DND-41 (cell line): ENCODE measurements around the gene HRG.

ENCODE experiments used
- ATAC-seq: fragments of 200-7000 bp; cut with Tn5 transposase; 3 replicates; pipeline ENCODE4 v1.9.1; 2021; ENCODE audit warnings: low read depth; ENCODE audit not compliant: insufficient read depth
- DNase-seq: peaks from one replicate; pipeline ENCODE4 v3.0.0-alpha.2; 2020
- H2AFZ ChIP-seq: 2 replicates; pipeline ENCODE4 v1.6.0; 2012; ENCODE audit warnings: low read depth, low read length
- H3K27ac ChIP-seq: 2 replicates; pipeline ENCODE4 v1.5.1; 2012; ENCODE audit warnings: low read length, inconsistent platforms
- H3K27me3 ChIP-seq: fragments of 200-600 bp; sonication (generic); 2 replicates; pipeline ENCODE4 v1.6.0; 2012; ENCODE audit warnings: low read length, mild to moderate bottlenecking, inconsistent platforms; ENCODE audit not compliant: insufficient read depth, poor library complexity
- H3K36me3 ChIP-seq: 2 replicates; pipeline ENCODE4 v1.5.1; 2012; ENCODE audit warnings: low read length, inconsistent platforms; ENCODE audit not compliant: insufficient read depth
- H3K4me1 ChIP-seq: 2 replicates; pipeline ENCODE4 v1.5.1; 2012; ENCODE audit warnings: mild to moderate bottlenecking, low read length; ENCODE audit not compliant: insufficient read depth
- H3K4me2 ChIP-seq: 2 replicates; pipeline ENCODE4 v1.6.0; 2012; ENCODE audit warnings: mild to moderate bottlenecking, moderate library complexity, low read length, inconsistent platforms; ENCODE audit not compliant: insufficient read depth
- H3K4me3 ChIP-seq, 2 experiments: fragments of 200-600 bp in 1 of 2; shearing (Covaris generic) in 1 of 2; 2 replicates each; pipeline ENCODE4 v1.5.1; 2012 to 2016; ENCODE audit warnings: inconsistent platforms in 2 of 2, low read length in 2 of 2, mild to moderate bottlenecking in 2 of 2, low read depth in 1 of 2, moderate library complexity in 1 of 2
- H3K79me2 ChIP-seq: 2 replicates; pipeline ENCODE4 v1.6.0; 2012; ENCODE audit warnings: low read length, inconsistent platforms; ENCODE audit not compliant: insufficient read depth
- H3K9ac ChIP-seq: 2 replicates; pipeline ENCODE4 v1.6.0; 2012; ENCODE audit warnings: low read depth, mild to moderate bottlenecking, inconsistent platforms, low read length, moderate library complexity
- H3K9me3 ChIP-seq: 2 replicates; pipeline ENCODE4 v1.5.1; 2012; ENCODE audit warnings: low read length, moderate library complexity, mild to moderate bottlenecking, inconsistent platforms; ENCODE audit not compliant: insufficient read depth, severe bottlenecking
- H4K20me1 ChIP-seq: 2 replicates; pipeline ENCODE4 v1.6.0; 2012; ENCODE audit warnings: low read length; ENCODE audit not compliant: insufficient read depth
- CTCF ChIP-seq: IDR thresholded peaks from 2 replicates; pipeline ENCODE4 v1.5.1; 2012; ENCODE audit warnings: borderline replicate concordance, low read length, moderate library complexity, mild to moderate bottlenecking; ENCODE audit not compliant: poor library complexity, severe bottlenecking; ENCODE audit errors: extremely low read depth
- EZH2 ChIP-seq: IDR thresholded peaks from 3 replicates; pipeline ENCODE4 v1.6.1; 2012; ENCODE audit warnings: borderline replicate concordance, low read depth, mild to moderate bottlenecking, moderate library complexity, low read length, inconsistent platforms; ENCODE audit not compliant: severe bottlenecking

HRG gene

DNA sequence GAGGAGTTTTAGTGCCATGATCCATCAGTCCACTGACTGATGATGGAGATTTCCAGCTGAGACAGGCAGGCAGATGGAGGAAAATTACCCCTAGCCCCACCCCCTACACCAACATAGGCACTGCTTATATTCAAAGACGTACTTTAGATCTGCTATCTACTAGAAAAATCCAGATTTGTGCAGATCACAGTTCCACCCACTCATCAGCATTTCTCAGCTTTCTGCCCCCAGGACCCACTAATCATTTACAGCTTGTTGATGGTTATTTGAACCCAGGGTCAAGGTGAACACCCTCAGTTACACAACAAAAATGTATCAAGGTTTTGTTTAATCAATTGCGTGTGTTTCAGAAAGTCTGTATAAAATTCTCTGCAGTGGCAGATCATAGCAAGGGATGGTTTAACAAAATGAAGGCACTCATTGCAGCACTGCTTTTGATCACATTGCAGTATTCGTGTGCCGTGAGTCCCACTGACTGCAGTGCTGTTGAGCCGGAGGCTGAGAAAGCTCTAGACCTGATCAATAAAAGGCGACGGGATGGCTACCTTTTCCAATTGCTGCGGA is at the start of gene HRG:
Gene HRG, plus strand, starts transcription at position 390 of the 564 bp plus-strand sequence. Its CDS starts 18 bp downstream, at position 408.
- Histone ChIP-seq H3K4me3 (no peak within 1 kb of the TSS), H3K27ac (no peak within 1 kb of the TSS), H3K36me3 (no peaks in the 10 kb centered on the region), H3K9me3 (no peaks in the 10 kb centered on the region), H4K20me1 (no peaks in the 10 kb centered on the region; the same call in 1 of the 2 replicates), H3K79me2 (no peaks in the 10 kb centered on the region), H3K4me1 (no peaks in the 10 kb centered on the region), H3K9ac (no peak within 1 kb of the TSS), H2AFZ (no peak within 1 kb of the TSS), H3K4me2 (no peak within 1 kb of the TSS), H3K27me3 (no peaks in the 10 kb centered on the region)
- TF ChIP-seq CTCF (no peak), EZH2 (no peak)
- DNase-seq (no peak), ATAC-seq (no peak)

DNA sequence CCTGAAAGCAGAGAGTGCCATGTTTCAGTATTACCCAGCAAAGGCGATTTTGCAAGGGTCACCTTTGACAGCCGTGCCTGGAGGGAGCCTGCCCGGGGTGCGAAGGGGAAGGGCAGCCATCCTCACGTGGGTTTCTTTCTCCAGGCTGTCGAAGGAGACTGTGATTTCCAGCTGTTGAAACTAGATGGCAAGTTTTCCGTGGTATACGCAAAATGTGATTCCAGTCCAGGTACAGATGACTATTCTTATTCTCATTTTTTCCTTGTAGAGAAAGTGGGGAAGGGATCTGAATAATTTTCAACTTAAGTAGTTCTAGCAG is 49.6 kb upstream of the HRG start:
- no peak for ATAC-seq

DNA sequence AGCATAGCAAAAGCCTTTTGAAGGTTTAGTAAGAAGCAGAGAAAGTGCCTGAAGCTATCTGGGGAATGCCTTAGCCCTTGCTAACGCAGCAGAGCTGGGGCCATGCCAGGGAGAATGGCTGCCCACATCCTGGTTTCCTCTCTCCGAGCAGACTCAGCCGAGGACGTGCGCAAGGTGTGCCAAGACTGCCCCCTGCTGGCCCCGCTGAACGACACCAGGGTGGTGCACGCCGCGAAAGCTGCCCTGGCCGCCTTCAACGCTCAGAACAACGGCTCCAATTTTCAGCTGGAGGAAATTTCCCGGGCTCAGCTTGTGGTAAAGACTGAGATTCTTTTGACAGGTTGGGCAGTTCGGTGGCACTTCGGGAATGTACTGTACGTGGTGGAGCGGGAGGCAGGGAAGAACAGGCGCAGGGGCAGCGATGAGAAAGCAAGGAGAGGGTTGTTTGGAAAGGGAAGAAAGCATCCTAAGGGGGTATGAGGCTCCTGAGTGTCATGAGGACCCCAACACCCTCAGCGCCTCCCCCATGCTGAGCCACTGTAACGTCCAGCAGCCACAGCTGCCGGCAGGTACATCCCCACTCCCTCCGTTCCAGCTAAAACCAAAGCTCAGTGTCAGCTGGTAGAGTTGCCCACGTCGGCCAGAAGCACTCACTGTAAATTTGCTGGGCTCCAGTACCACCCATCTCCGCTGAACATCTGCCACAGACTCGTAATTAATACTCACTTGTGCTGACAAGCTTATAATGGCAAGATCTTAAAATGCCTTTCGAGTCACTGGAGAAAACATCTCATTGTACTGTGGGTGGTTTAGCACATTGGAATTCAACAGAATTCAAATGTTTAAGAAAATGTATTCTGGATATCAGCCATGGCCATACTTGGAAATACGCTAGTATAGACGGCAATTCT is 48.5 kb upstream of the HRG start:
- TF ChIP-seq EZH2 (peak; percentile 48), CTCF (peak; percentile 97)
- peak overlapping the region; percentile 16; the same call in 1 of the 2 replicates for H3K9ac ChIP-seq
- peak overlapping the region; percentile 54 for H3K4me2 ChIP-seq
- peak; percentile 99 for ATAC-seq
- H3K27ac ChIP-seq = peak overlapping the region; percentile 17; the same call in 1 of the 2 replicates
- H2AFZ ChIP-seq = peak overlapping the region; percentile 74
- H3K4me3 ChIP-seq = peak overlapping the region in 1 of 2 experiments; percentile 16; a peak in 1 of 4 replicates
- H3K79me2 ChIP-seq = no peaks in the 10 kb centered on the region
- no peaks in the 10 kb centered on the region for H4K20me1 ChIP-seq
- H3K9me3 ChIP-seq = no peaks in the 10 kb centered on the region
- peaks cover 29% of the 10 kb centered on the region for H3K27me3 ChIP-seq
- H3K36me3 ChIP-seq = no peaks in the 10 kb centered on the region
- DNase-seq = peak; percentile 87
- H3K4me1 ChIP-seq = peaks cover 25% of the 10 kb centered on the region

More for the DNA sequence above, 49.6 kb upstream of the HRG start:
- no peak for DNase-seq
- no peak for TF ChIP-seq CTCF
- Histone ChIP-seq H3K27ac (no peak overlapping the region), H4K20me1 (no peaks in the 10 kb centered on the region), H3K36me3 (no peaks in the 10 kb centered on the region), H3K4me1 (peaks cover 25% of the 10 kb centered on the region), H3K27me3 (peaks cover 33% of the 10 kb centered on the region), H3K9ac (no peak overlapping the region), H3K79me2 (no peaks in the 10 kb centered on the region), H2AFZ (no peak overlapping the region), H3K4me2 (no peak overlapping the region), H3K4me3 (no peak overlapping the region), H3K9me3 (no peaks in the 10 kb centered on the region)
